NCI-H1092 (cell line): ENCODE data around the gene TNRC6A.
"Not testable (repeated sequence)": the region's sequence is repeated elsewhere in the genome, so short reads cannot be mapped to it uniquely, and the experiment has no call there.

ENCODE experiments used
- DNase-seq: peaks from one replicate; lab custom pipeline; 2025; lab: John Stamatoyannopoulos, UW

The TNRC6A gene

GRCh38 chr16:24815021-24815420 is 85.6 kb downstream of the TNRC6A start:
- peak; percentile 11 for DNase-seq

- no peak for DNase-seq
Observed at GRCh38 chr16:24816688-24817087, 87.2 kb downstream of the TNRC6A start.

- DNase-seq = no peak
Observed at GRCh38 chr16:24819462-24820040, 90.1 kb downstream of the TNRC6A start.

GRCh38 chr16:24820522-24820921 is 91.1 kb downstream of the TNRC6A start:
- DNase-seq = no peak

- no peak for DNase-seq
Observed at GRCh38 chr16:24821129-24821528, 91.7 kb downstream of the TNRC6A start.

GRCh38 chr16:24822542-24822941 is 93.1 kb downstream of the TNRC6A start:
- DNase-seq = no peak

GRCh38 chr16:24822974-24823373 is 93.5 kb downstream of the TNRC6A start:
- DNase-seq = no peak

- DNase-seq = no peak
Observed at GRCh38 chr16:24825696-24826095, 96.2 kb downstream of the TNRC6A start.

- no peak for DNase-seq
Observed at GRCh38 chr16:24826096-24826690, 96.7 kb downstream of the TNRC6A start.

GRCh38 chr16:24826817-24827566 is 97.5 kb downstream of the TNRC6A start:
- no peak for DNase-seq

- DNase-seq = no peak
Observed at GRCh38 chr16:24829153-24829552, 99.7 kb downstream of the TNRC6A start.

- DNase-seq = no peak
Observed at GRCh38 chr16:24833352-24833751, 103.9 kb downstream of the TNRC6A start.

GRCh38 chr16:24834459-24835335 is 105.2 kb downstream of the TNRC6A start:
- no peak for DNase-seq

GRCh38 chr16:24836836-24837235 is 107.4 kb downstream of the TNRC6A start:
- DNase-seq = no peak

GRCh38 chr16:24837969-24838368 is 108.5 kb downstream of the TNRC6A start:
- DNase-seq = no peak

- no peak for DNase-seq
Observed at GRCh38 chr16:24838554-24839266, 109.3 kb downstream of the TNRC6A start.

GRCh38 chr16:24839347-24839972 is 110.0 kb downstream of the TNRC6A start:
- DNase-seq = no peak

- no peak for DNase-seq
Observed at GRCh38 chr16:24841291-24841690, 111.8 kb downstream of the TNRC6A start.

- DNase-seq = no peak
Observed at GRCh38 chr16:24844101-24845030, 114.9 kb downstream of the TNRC6A start.

GRCh38 chr16:24845031-24845365 is 115.5 kb downstream of the TNRC6A start:
- not testable (repeated sequence) for DNase-seq
